ENCODE data around the gene CGNL1.

DNA sequence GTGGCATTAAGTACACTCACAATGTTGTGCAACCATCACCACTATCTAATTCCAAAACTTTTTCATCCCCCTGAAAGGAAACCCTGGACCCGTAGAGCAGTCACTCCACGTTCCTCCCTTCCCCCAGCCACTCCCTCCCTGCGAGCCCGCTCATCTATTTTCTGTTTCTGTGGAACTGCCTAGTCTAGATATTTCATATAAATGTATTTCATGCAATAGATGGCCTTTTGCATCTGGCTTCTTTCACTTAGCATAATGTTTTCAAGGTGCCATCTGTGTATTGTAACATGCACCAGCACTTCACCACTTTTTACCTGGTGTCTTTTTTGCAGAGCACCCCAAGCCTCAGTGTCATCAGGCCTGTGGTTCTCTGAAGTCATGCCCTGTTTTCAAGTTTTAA is 10.7 kb downstream of the CGNL1 start:
- TF ChIP-seq, protein P1, sequence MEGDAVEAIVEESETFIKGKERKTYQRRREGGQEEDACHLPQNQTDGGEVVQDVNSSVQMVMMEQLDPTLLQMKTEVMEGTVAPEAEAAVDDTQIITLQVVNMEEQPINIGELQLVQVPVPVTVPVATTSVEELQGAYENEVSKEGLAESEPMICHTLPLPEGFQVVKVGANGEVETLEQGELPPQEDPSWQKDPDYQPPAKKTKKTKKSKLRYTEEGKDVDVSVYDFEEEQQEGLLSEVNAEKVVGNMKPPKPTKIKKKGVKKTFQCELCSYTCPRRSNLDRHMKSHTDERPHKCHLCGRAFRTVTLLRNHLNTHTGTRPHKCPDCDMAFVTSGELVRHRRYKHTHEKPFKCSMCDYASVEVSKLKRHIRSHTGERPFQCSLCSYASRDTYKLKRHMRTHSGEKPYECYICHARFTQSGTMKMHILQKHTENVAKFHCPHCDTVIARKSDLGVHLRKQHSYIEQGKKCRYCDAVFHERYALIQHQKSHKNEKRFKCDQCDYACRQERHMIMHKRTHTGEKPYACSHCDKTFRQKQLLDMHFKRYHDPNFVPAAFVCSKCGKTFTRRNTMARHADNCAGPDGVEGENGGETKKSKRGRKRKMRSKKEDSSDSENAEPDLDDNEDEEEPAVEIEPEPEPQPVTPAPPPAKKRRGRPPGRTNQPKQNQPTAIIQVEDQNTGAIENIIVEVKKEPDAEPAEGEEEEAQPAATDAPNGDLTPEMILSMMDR (IDR thresholded peaks at IDR 0.05; ENCODE audit: poor library complexity) = no peak
- TF ChIP-seq EZH2phosphoT487 (IDR thresholded peaks at IDR 0.05; ENCODE audit: low read depth, severe bottlenecking, unreplicated experiment) = no peak

Measured in hepatocyte (in vitro differentiated cells).